Stimulated activated CD4-positive, alpha-beta T cell treated with anti-CD3 and anti-CD28 coated beads, Interleukin-15, amount 100 ng/mL, for 24 hours (primary cell): ENCODE measurements around the gene RBMS1.
A peak's percentile ranks its signal among the peaks of the same experiment; 100 is the strongest.

Source experiments
- DNase-seq: peaks from one replicate; pipeline ENCODE4 v3.0.0-alpha.2; 2020

RBMS1 gene

GRCh38 chr2:160326786-160327185 is 166.8 kb downstream of the RBMS1 start:
- DNase-seq, result no peak

- no peak for DNase-seq
Measured at GRCh38 chr2:160325418-160325817, 168.2 kb downstream of the RBMS1 start.

GRCh38 chr2:160324917-160325316 is 168.7 kb downstream of the RBMS1 start:
- DNase-seq, result no peak

- DNase-seq, result peak; percentile 62
Measured at GRCh38 chr2:160324161-160324800, 169.3 kb downstream of the RBMS1 start.

GRCh38 chr2:160322320-160322719 is 171.3 kb downstream of the RBMS1 start:
- peak; percentile 37 for DNase-seq

GRCh38 chr2:160321006-160321405 is 172.6 kb downstream of the RBMS1 start:
- DNase-seq, result no peak

- no peak for DNase-seq
Measured at GRCh38 chr2:160319700-160320099, 173.9 kb downstream of the RBMS1 start.

GRCh38 chr2:160318218-160318617 is 175.4 kb downstream of the RBMS1 start:
- DNase-seq, result no peak

GRCh38 chr2:160317181-160318099 is 176.2 kb downstream of the RBMS1 start:
- DNase-seq, result no peak

- DNase-seq, result no peak
Measured at GRCh38 chr2:160315337-160315736, 178.3 kb downstream of the RBMS1 start.

GRCh38 chr2:160310118-160310828 is 183.3 kb downstream of the RBMS1 start:
- DNase-seq, result no peak

GRCh38 chr2:160309585-160309984 is 184.0 kb downstream of the RBMS1 start:
- no peak for DNase-seq

- DNase-seq, result no peak
Measured at GRCh38 chr2:160308915-160309314, 184.7 kb downstream of the RBMS1 start.

GRCh38 chr2:160308476-160308875 is 185.1 kb downstream of the RBMS1 start:
- DNase-seq, result no peak

GRCh38 chr2:160306985-160307384 is 186.6 kb downstream of the RBMS1 start:
- no peak for DNase-seq

GRCh38 chr2:160305081-160305750 is 188.4 kb downstream of the RBMS1 start:
- DNase-seq, result no peak

- DNase-seq, result no peak
Measured at GRCh38 chr2:160303527-160303926, 190.1 kb downstream of the RBMS1 start.

GRCh38 chr2:160303076-160303475 is 190.5 kb downstream of the RBMS1 start:
- no peak for DNase-seq

GRCh38 chr2:160301420-160301819 is 192.2 kb downstream of the RBMS1 start:
- DNase-seq, result peak; percentile 46

- no peak for DNase-seq
Measured at GRCh38 chr2:160300203-160300602, 193.4 kb downstream of the RBMS1 start.

- DNase-seq, result peak; percentile 30
Measured at GRCh38 chr2:160299540-160299939, 194.1 kb downstream of the RBMS1 start.

- DNase-seq, result no peak
Measured at GRCh38 chr2:160298960-160299359, 194.6 kb downstream of the RBMS1 start.
